H1 (cell line): Measurements from ENCODE around the gene JOSD2. TPM values are rescaled to one million over a fixed set of nuclear protein-coding genes. Genes with fewer than 3 reads are reported as not detected.

Experiments
- CREB1 ChIP-seq: IDR thresholded peaks from 2 replicates; pipeline ENCODE4 v1.6.1; 2012; ENCODE audit warnings: inconsistent platforms
- EZH2 ChIP-seq: fragments of 200-600 bp; sonication (generic); IDR thresholded peaks from 2 replicates; pipeline ENCODE4 v1.7.1; 2012; ENCODE audit warnings: low read depth, mild to moderate bottlenecking, moderate library complexity, low read length, inconsistent platforms; ENCODE audit not compliant: severe bottlenecking
- JUND ChIP-seq: IDR thresholded peaks from 2 replicates; pipeline ENCODE4 v1.6.1; 2011; ENCODE audit warnings: mild to moderate bottlenecking, improper control_type of control experiment, low read length
- SP2 ChIP-seq: IDR thresholded peaks from 2 replicates; pipeline ENCODE4 v1.6.1; 2012; ENCODE audit warnings: mild to moderate bottlenecking, low read length, inconsistent platforms
- polyA plus RNA-seq, 7 experiments: library from polyadenylated mRNA; depleted of rRNA in 3 of 7; stranded (reverse) in 5 of 7; unstranded in 2 of 7; fragments of >200 nt in 5 of 7; fragments of 200-250 nt in 2 of 7; gene quantifications; 1 replicate in 5 of 7; 2 replicates in 1 of 7; 4 replicates in 1 of 7; pipeline versions ENCODE4 v1.2.1 to v1.2.3, GENCODE V29; 2011 to 2013; ENCODE audit warnings: missing spikeins in 2 of 7, mixed read lengths in 2 of 7
- total RNA-seq: library from RNA; stranded (reverse); fragmentation: NEBNext Ultra II Directional; extraction: Animal tissue kit (Norgen Biotek cat#: 25700); gene quantifications from 2 replicates; pipeline ENCODE4 v1.2.1, GENCODE V29; 2021
- TF ChIP-seq, protein P1 (sequence below): fragments of 300-600 bp; sonication (generic); IDR thresholded peaks from 2 replicates; pipeline ENCODE4 v1.7.1; 2012; ENCODE audit warnings: low read length, moderate library complexity, mild to moderate bottlenecking, inconsistent platforms; ENCODE audit not compliant: insufficient replicate concordance

The JOSD2 gene
- total and polyA plus RNA-seq, 2 of the 8 experiments (the other 6 are each of a cell fraction or from before 2014, with no cell fraction given), result 1.9 to 6.6 TPM

GRCh38 chr19:50535672-50536187 lies 24.7 kb upstream of the JOSD2 start (continued):
- TF ChIP-seq, protein P1, sequence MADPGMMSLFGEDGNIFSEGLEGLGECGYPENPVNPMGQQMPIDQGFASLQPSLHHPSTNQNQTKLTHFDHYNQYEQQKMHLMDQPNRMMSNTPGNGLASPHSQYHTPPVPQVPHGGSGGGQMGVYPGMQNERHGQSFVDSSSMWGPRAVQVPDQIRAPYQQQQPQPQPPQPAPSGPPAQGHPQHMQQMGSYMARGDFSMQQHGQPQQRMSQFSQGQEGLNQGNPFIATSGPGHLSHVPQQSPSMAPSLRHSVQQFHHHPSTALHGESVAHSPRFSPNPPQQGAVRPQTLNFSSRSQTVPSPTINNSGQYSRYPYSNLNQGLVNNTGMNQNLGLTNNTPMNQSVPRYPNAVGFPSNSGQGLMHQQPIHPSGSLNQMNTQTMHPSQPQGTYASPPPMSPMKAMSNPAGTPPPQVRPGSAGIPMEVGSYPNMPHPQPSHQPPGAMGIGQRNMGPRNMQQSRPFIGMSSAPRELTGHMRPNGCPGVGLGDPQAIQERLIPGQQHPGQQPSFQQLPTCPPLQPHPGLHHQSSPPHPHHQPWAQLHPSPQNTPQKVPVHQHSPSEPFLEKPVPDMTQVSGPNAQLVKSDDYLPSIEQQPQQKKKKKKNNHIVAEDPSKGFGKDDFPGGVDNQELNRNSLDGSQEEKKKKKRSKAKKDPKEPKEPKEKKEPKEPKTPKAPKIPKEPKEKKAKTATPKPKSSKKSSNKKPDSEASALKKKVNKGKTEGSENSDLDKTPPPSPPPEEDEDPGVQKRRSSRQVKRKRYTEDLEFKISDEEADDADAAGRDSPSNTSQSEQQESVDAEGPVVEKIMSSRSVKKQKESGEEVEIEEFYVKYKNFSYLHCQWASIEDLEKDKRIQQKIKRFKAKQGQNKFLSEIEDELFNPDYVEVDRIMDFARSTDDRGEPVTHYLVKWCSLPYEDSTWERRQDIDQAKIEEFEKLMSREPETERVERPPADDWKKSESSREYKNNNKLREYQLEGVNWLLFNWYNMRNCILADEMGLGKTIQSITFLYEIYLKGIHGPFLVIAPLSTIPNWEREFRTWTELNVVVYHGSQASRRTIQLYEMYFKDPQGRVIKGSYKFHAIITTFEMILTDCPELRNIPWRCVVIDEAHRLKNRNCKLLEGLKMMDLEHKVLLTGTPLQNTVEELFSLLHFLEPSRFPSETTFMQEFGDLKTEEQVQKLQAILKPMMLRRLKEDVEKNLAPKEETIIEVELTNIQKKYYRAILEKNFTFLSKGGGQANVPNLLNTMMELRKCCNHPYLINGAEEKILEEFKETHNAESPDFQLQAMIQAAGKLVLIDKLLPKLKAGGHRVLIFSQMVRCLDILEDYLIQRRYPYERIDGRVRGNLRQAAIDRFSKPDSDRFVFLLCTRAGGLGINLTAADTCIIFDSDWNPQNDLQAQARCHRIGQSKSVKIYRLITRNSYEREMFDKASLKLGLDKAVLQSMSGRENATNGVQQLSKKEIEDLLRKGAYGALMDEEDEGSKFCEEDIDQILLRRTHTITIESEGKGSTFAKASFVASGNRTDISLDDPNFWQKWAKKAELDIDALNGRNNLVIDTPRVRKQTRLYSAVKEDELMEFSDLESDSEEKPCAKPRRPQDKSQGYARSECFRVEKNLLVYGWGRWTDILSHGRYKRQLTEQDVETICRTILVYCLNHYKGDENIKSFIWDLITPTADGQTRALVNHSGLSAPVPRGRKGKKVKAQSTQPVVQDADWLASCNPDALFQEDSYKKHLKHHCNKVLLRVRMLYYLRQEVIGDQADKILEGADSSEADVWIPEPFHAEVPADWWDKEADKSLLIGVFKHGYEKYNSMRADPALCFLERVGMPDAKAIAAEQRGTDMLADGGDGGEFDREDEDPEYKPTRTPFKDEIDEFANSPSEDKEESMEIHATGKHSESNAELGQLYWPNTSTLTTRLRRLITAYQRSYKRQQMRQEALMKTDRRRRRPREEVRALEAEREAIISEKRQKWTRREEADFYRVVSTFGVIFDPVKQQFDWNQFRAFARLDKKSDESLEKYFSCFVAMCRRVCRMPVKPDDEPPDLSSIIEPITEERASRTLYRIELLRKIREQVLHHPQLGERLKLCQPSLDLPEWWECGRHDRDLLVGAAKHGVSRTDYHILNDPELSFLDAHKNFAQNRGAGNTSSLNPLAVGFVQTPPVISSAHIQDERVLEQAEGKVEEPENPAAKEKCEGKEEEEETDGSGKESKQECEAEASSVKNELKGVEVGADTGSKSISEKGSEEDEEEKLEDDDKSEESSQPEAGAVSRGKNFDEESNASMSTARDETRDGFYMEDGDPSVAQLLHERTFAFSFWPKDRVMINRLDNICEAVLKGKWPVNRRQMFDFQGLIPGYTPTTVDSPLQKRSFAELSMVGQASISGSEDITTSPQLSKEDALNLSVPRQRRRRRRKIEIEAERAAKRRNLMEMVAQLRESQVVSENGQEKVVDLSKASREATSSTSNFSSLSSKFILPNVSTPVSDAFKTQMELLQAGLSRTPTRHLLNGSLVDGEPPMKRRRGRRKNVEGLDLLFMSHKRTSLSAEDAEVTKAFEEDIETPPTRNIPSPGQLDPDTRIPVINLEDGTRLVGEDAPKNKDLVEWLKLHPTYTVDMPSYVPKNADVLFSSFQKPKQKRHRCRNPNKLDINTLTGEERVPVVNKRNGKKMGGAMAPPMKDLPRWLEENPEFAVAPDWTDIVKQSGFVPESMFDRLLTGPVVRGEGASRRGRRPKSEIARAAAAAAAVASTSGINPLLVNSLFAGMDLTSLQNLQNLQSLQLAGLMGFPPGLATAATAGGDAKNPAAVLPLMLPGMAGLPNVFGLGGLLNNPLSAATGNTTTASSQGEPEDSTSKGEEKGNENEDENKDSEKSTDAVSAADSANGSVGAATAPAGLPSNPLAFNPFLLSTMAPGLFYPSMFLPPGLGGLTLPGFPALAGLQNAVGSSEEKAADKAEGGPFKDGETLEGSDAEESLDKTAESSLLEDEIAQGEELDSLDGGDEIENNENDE, result no peak
- TF ChIP-seq EZH2 (no peak), JUND (no peak), CREB1 (no peak), SP2 (no peak)
- TF ChIP-seq, all 59 proteins: peak for 0
